HG02623 (cell line): ENCODE results near the gene CPED1.
"Not testable (repeated sequence)": the region's sequence is repeated elsewhere in the genome, so short reads cannot be mapped to it uniquely, and the experiment has no call there.

ENCODE experiments used
- ATAC-seq: cut with Tn5 transposase; IDR thresholded peaks from one replicate; pipeline ENCODE4 v1.9.1; 2021; ENCODE audit warnings: moderate library complexity; ENCODE audit not compliant: unreplicated experiment

Gene CPED1

DNA sequence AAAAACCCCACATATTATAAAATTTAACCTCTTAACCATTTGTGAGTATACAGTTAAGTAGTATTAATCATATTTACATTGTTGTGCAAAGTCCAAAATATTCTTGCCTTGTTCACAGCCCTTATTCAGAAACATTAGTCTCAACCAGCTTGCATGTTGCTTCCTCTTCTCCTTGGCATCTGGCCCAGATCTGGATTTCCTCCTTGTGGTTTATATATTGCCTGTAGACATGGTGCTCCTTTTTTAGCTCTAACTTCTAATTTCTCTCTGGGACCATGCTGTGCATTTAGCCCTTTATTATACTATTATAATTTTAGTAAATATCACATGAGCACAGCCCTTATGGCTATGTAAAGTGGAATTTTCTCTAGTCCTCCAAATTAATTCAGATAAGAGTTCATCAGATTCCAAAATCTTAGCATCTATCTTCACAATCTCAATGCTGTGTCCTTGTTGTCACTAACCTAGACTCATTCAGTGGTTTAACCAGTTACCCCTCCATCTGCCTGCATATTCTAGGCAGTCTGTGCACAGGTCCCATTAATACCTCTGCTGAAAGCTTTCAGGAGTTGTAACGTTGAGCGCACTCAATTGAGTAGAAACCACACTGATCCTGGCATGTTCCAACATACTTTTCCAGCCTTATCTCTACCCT, 7.9 kb downstream of the CPED1 start:
- ATAC-seq: no peak

DNA sequence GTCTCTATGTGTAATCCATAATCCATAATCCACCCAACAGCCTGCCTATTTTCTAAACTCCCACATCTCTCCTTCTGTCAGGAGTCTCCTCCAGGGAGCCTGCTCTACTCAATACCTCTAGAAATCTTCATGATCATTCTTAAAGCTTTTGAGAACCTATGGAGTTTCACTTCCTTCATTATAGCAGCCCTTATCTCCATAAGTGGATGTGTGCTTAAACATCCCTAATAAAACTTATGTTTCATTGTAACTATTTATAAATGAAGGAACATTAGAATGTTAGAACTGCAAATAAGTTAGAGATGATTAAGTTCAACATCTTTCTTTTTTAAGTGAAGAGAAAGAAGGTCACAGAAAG, 8.5 kb downstream of the CPED1 start:
- ATAC-seq: no peak

GRCh38 chr7:120997882-120998474, 9.5 kb downstream of the CPED1 start:
- ATAC-seq: no peak

DNA sequence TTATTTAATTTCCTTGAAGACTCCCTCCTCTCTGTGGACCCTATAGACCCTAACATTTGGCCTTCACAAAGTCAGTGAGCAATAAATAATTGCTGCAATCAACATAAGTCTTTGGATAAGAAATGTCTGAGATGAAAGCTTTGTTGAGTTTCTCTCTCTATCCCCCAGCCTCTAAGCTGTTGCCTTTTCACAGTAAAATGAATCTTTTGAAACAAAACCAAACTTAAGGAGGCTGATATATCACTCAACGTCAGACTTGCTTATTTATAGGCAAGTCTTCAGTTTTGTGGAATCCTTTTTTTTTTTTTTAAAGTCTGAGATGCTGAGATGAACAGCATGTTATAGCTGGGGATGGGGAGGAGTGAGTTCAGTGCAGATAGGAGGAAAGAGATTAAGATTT, 10.0 kb downstream of the CPED1 start:
- no peak for ATAC-seq

- no peak for ATAC-seq
Observed at GRCh38 chr7:120998996-120999565, 10.6 kb downstream of the CPED1 start.

- ATAC-seq: no peak
Observed at GRCh38 chr7:121000081-121000983, 11.8 kb downstream of the CPED1 start.

GRCh38 chr7:121001234-121001906, 12.9 kb downstream of the CPED1 start:
- ATAC-seq: no peak

DNA sequence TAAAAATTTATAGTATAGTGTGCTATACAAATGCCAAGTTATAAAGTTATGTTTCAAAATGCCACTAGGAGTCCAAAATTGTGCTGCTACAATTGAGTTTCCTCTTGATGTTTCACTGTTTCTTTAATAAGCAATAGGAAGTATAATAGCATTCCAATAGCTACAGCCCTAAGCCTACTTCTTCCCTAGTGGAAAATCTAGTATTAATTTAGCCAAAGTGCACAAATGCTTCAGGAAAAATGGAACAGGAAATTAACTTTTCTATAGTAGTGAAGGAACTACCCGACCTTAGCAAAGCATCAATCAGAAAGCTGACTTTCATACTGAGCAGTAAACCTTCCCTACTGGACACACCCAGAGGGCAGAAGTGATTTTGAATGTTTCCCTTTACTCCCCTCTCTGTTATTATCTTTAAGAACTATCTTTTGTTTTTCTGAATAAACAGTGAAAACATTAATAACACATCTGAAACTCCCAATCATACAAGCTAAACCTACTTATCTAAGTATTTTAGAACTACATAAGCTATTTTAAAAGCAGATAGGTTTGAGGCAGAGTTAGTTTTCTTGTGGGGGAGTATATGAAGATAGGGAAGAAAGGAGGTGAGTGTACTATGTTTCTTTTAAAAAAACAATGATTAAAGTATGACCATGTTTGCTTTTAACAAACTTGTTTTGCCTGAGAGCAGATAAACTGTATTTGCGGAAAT, 13.7 kb downstream of the CPED1 start:
- ATAC-seq: no peak

- ATAC-seq: no peak
Observed at GRCh38 chr7:121002757-121003200, 14.3 kb downstream of the CPED1 start.

DNA sequence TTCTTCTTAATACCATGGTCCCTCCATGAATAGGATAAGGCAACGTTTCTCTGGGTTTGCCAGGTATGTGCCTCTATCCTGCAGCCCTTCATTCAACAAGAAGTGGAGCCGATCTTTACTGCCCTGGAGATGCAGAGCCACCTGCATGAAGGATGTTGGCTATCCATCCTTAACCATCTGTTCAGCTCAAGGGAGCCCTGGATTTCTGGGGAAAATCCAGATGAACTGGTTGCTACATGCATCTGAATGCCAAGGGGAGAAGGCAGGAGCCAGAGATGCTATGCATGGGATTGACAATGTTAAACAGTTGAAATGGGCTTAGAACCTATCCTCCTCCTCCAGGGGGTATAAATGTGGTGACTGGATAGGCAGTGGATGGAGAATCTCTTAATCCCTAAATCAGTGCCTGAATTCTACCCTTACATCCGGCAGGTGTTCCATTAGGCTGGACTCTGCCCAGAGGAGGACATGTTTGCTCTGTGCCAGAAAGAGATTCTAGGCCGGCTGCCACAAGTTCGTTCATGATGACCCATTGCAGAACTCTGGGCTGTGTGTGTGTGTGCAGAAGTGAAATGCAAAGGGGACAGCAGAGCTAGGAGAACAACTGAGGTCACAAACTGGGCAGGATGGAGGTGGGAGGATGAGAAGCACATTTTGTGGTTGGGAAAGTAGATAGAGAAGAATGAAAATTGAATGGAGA, 15.6 kb downstream of the CPED1 start:
- no peak for ATAC-seq

DNA sequence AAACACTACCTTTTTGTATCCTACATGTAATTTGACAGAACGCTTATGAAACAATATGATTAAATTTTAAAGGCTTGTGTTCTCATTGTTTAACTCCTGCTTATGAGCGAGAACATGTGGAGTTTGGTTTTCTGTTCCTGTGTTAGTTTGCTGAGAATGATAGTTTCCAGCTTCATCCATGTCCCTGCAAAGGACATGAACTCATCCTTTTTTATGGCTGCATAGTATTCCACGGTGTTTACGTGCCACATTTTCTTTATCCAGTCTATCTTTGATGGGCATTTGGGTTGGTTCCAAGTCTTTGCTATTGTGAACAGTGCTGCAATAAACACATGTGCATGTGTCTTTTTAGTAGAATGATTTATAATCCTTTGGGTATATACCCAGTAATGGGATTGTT, 16.5 kb downstream of the CPED1 start:
- ATAC-seq: not testable (repeated sequence)

DNA sequence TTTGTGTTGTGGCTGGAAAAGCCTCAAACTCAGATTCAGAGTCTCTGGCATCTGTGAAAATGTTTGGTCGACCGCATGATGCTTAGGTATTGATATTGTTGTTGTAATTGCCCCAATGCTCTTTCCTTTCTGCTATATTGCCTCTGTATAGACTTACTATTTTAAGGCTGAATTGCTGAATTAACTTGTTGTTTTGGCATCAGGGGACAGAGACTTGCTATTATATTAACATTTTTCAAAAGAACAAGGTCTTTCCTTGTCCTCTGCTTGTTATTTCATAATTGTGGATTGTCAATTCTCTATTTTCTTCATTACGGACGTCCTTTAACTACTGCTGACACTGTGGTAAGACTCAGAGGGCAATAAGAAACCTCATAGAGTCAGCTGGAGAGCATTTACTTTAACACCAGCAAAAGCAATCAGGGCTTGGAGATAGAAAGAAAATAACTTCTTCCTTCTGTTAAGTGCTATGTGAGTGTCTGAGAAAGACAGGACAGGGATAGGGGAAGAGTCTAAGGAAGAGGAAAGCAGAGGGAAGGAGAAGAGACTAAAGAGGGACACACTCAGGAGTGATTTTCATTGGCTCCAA, 17.6 kb downstream of the CPED1 start:
- no peak for ATAC-seq

DNA sequence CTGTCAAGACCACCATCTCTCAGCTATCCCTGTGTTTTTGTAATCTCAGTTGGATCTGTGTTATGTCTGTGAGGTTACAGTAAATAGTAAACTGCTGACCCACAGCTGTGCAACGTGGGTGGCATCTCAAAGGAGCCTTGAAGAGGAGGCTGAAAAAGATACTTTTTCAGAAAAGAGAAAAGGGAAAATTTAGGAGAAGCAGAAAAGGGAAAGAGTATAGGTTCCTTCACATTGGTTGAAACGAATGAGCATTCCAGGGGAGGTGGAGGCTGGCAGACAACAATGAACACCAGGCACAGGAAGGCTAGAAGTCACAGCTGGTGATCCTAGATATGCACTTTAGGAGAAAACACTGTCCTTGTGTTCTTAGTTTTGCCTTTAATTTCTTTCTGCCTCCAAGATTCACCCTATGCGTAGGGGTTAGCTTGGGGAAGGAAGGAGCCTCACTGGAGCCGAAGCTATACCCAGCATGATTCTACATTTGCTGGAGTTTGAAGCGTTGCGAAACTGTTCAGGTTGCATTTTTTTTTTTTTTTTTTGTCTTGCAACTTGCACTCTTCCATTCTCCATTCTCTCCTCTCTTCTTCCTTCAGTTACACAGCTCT, 18.3 kb downstream of the CPED1 start:
- ATAC-seq: no peak

GRCh38 chr7:121008816-121009215, 20.3 kb downstream of the CPED1 start:
- ATAC-seq: no peak

DNA sequence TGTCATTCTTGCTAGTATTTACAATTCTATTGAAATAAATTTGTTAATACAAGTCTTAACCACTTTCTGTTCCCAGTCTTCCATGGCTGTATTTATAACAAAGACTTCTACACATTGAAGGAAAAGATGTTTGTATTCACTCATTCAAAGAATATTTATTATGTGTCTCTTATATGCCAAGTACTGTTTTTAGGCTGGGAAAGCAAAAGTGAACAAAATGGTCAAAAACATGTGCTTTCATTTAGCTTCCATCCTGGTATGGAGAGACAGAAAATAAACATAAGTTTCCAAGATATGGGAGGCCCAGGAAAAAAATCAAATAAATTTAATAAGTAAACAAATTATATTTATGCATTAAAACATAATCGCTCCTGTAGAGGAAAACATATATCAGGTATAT, 22.9 kb downstream of the CPED1 start:
- ATAC-seq: no peak

DNA sequence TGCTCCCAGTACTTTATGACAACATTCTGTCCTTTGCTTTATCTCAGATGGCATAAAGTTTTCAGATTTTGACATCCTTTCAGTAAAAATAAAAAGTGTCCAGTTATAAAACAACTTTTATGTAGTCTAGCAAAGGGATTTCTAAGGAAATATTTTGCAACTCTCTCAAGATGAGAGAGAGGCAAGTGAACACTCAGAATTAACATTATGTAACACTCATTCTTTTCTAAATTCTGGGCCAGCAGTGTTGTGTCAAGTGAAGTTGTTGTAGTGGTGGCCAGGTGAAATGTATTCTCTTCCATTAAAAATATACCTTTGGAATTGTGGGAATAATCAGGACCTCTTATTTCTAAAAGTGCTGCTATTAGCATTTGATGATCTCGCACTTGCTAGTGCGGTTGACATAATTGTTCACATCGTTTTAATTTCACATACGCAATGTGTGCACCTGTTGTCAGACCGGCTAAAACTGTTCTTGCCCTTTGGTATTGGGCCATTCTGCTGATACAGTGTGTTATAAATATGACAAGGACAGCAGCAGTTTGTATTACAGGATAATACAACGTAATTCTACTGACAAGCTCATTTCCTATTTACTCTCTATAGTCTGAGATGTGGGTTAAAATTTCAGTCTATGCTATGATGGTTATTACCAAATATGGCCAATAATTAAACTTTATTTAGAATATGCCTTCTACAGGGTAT, 23.8 kb downstream of the CPED1 start:
- ATAC-seq: no peak

GRCh38 chr7:121012919-121013318, 24.4 kb downstream of the CPED1 start:
- no peak for ATAC-seq

DNA sequence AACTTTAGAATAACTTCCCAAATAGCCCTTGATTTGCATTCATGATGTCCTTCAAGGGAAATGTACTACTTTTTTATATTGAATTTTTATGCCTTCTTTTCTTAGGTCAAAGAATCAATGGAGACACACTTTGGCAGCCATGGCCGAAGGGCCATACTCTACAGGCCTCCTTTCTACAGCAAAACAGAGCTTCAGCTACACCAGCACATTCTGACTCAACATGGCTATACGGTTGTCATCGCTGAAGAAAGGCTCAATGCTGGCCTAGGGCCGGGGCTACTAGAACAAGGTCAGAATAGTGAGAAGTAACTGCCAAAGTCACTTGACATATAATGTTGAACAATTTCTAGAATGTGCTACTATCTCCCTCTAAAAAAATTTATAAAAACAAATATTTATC, 27.0 kb downstream of the CPED1 start:
- ATAC-seq: no peak
